Fibroblast of lung (primary cell): ENCODE results near the gene MAEA. TPM values are rescaled to one million over a fixed set of nuclear protein-coding genes. Genes with fewer than 3 reads are reported as not detected.

Source experiments
- DNase-seq, 2 donors: peaks; one replicate each; pipeline versions ENCODE4 v3.0.0 to v3.0.0-alpha.2; 2010; ENCODE audit warnings: low read depth in 2 of 2
- H2AFZ ChIP-seq: 2 replicates; pipeline ENCODE4 v1.5.1; 2012; ENCODE audit warnings: low read length, control low read depth, inconsistent platforms
- H3K27ac ChIP-seq: 2 replicates; pipeline ENCODE4 v1.5.1; 2011; ENCODE audit warnings: low read length, control low read depth; ENCODE audit not compliant: insufficient read depth
- H3K27me3 ChIP-seq: 2 replicates; pipeline ENCODE4 v1.5.1; 2011; ENCODE audit warnings: mild to moderate bottlenecking, low read length; ENCODE audit not compliant: control insufficient read depth, insufficient read depth
- H3K36me3 ChIP-seq: 2 replicates; pipeline ENCODE4 v1.5.1; 2011; ENCODE audit warnings: low read length; ENCODE audit not compliant: control insufficient read depth, insufficient read depth
- H3K4me1 ChIP-seq: 2 replicates; pipeline ENCODE4 v1.5.1; 2011; ENCODE audit warnings: low read length; ENCODE audit not compliant: control insufficient read depth, insufficient read depth; ENCODE audit errors: extremely low read depth
- H3K4me2 ChIP-seq: 2 replicates; pipeline ENCODE4 v1.5.1; 2011; ENCODE audit warnings: low read length, control low read depth; ENCODE audit not compliant: insufficient read depth; ENCODE audit errors: extremely low read depth
- H3K4me3 ChIP-seq, 4 experiments: fragments of 200-600 bp in 1 of 4; sonication (generic) in 1 of 4; replicated peaks in 1 of 4; 2 replicates each; pipeline ENCODE4 v1.5.1; 2011 to 2016; ENCODE audit warnings: low read length in 4 of 4, low read depth in 3 of 4, mild to moderate bottlenecking in 3 of 4, control low read depth in 2 of 4, inconsistent platforms in 1 of 4, mixed read lengths in 1 of 4; ENCODE audit not compliant: insufficient read depth in 1 of 4; ENCODE audit errors: control extremely low read depth in 1 of 4
- H3K79me2 ChIP-seq: 2 replicates; pipeline ENCODE4 v1.5.1; 2012; ENCODE audit warnings: mild to moderate bottlenecking, low read length, inconsistent platforms; ENCODE audit not compliant: control insufficient read depth, insufficient read depth
- H3K9ac ChIP-seq: 2 replicates; pipeline ENCODE4 v1.5.1; 2011; ENCODE audit warnings: mild to moderate bottlenecking, low read length, control low read depth; ENCODE audit not compliant: insufficient read depth
- H3K9me3 ChIP-seq: 2 replicates; pipeline ENCODE4 v1.5.1; 2012; ENCODE audit warnings: low read depth, low read length; ENCODE audit not compliant: control insufficient read depth, insufficient read depth
- H4K20me1 ChIP-seq: 2 replicates; pipeline ENCODE4 v1.5.1; 2011; ENCODE audit warnings: low read length; ENCODE audit not compliant: control insufficient read depth, insufficient read depth; ENCODE audit errors: extremely low read depth
- EZH2 ChIP-seq: IDR thresholded peaks from 2 replicates; pipeline ENCODE4 v1.5.1; 2012; ENCODE audit warnings: low read length, control low read depth, mild to moderate bottlenecking; ENCODE audit errors: missing control alignments
- polyA plus RNA-seq, 2 donors: library from polyadenylated mRNA; depleted of rRNA in 1 of 2; stranded (reverse) in 1 of 2; unstranded in 1 of 2; fragments of >200 nt; gene quantifications; 2 replicates each; pipeline ENCODE4 v1.2.1, GENCODE V29; 2011 to 2012; ENCODE audit warnings: missing spikeins in 1 of 2
- total RNA-seq: library from RNA; depleted of rRNA; stranded (reverse); fragments of >200 nt; gene quantifications from 2 replicates; pipeline ENCODE4 v1.2.1, GENCODE V29; 2014
- TF ChIP-seq, protein P1 (sequence below), 2 donors: IDR thresholded peaks in 1 of 2; conservative IDR thresholded peaks in 1 of 2; 1 replicate in 1 of 2; 2 replicates in 1 of 2; pipeline ENCODE4 v1.5.1; 2011 to 2012; ENCODE audit warnings: low read length in 2 of 2, control low read depth in 1 of 2, inconsistent platforms in 1 of 2, low read depth in 1 of 2, mild to moderate bottlenecking in 1 of 2

MAEA gene
- total and polyA plus RNA-seq, 2 donors (not counting 1 experiment from before 2014, with no cell fraction given): 44.3 to 53.8 TPM

DNA sequence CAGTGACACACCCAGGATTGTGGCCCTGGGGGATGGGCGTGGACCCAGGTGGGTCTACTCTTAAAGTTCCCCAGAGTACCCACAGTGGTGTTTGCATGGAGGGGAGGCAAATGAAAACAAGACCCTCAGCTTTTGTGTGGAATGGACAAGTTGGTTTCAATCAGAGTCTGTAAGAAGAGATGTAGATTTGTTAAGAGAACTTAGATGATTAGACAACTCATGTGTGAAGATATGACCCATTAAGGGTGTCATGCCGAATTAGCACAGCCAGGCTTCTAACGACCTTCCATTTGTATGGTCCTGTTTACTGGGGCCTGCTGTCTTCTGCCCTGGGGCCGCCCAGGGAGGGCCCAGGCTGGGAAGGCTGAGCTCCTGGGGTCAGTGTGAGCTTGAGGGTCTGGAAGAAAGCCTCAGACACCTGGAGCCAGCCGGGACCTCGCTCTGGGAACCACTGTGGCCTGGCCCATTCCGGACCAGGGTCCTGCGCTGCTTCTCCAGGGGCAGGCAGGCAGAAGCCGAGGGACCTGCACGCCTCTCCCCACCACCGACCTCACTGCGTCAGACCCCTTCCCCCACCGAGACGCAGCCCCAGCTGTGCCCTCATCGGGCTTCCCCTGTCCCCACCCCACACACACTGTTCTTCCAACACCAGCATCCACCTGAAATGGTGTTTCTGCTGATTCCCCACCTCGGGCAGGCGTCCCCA, 77.7 kb downstream of the MAEA start:
- no peak for DNase-seq
- no peak overlapping the region for H3K4me2 ChIP-seq
- no peak overlapping the region for H3K9ac ChIP-seq
- no peaks in the 10 kb centered on the region for H3K79me2 ChIP-seq
- TF ChIP-seq, protein P1, sequence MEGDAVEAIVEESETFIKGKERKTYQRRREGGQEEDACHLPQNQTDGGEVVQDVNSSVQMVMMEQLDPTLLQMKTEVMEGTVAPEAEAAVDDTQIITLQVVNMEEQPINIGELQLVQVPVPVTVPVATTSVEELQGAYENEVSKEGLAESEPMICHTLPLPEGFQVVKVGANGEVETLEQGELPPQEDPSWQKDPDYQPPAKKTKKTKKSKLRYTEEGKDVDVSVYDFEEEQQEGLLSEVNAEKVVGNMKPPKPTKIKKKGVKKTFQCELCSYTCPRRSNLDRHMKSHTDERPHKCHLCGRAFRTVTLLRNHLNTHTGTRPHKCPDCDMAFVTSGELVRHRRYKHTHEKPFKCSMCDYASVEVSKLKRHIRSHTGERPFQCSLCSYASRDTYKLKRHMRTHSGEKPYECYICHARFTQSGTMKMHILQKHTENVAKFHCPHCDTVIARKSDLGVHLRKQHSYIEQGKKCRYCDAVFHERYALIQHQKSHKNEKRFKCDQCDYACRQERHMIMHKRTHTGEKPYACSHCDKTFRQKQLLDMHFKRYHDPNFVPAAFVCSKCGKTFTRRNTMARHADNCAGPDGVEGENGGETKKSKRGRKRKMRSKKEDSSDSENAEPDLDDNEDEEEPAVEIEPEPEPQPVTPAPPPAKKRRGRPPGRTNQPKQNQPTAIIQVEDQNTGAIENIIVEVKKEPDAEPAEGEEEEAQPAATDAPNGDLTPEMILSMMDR (conservative IDR thresholded peaks at IDR 0.05 in 1 of 2, IDR thresholded peaks at IDR 0.05 in 1 of 2; ENCODE audit: low read depth in 1 of 2, low read length in 2 of 2): no peak
- no peak for TF ChIP-seq EZH2
- no peaks in the 10 kb centered on the region for H3K4me1 ChIP-seq
- no peaks in the 10 kb centered on the region for H3K9me3 ChIP-seq
- H3K4me3 ChIP-seq: no peak overlapping the region
- H3K27ac ChIP-seq: no peak overlapping the region
- H3K36me3 ChIP-seq: peaks cover 5% of the 10 kb centered on the region
- H3K27me3 ChIP-seq: no peaks in the 10 kb centered on the region
- H4K20me1 ChIP-seq: no peaks in the 10 kb centered on the region
- no peak overlapping the region for H2AFZ ChIP-seq

DNA sequence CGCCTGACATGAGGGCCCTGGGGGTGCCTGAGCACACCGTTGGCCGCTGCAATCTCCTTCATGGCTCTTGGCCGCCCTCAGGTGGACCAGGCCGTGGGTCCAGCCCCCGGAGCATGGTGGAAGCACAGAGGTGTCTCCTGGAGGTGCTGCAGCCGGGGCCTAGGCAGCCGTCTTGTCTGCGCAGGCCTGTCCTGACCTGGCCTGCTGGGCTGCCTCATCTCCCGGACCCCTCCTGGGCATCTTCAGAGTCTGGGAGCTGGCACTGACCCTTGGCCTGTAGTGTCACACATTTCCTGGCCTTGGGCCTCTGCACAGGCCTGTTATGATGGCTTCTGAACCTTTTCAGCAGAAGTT, 78.2 kb downstream of the MAEA start:
- H3K27me3 ChIP-seq: no peaks in the 10 kb centered on the region

DNA sequence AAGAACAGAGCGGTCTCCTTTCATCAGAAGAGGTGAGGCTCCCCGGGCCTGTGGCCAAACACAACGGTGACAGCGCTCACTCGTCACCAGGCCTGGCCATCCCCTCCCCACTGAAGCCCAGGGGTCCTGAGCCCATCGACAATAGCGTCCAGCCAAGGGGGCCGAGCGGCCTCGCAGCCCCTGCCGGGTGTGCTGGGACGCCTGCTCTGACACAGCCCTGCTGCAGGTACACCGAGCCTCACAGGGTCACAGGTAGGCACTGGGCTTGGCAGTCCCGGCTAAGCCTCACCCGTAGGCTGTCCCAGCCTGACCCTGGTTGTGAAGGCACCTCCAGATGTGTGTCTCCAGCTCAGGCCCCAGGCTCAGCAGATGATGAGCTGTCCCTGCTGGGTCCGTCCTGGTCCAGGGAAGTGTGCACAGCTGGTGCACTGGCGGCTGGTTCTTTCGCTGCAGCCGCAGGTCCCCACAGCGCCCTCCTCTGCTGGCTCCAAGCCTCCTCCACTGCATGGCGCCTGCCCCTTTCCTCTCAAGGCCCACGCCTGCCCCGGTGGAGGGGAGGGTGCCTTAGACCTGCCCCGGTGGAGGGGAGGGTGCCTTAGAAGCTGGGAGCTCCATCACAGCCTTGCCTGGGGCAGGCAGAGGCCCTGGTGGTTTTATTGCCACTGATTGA, 78.9 kb downstream of the MAEA start:
- Histone ChIP-seq H3K36me3 (peaks cover 4% of the 10 kb centered on the region), H3K79me2 (no peaks in the 10 kb centered on the region), H4K20me1 (no peaks in the 10 kb centered on the region), H3K4me1 (no peaks in the 10 kb centered on the region), H3K4me2 (no peak overlapping the region), H3K9ac (no peak overlapping the region), H3K27me3 (no peaks in the 10 kb centered on the region), H3K27ac (no peak overlapping the region), H3K9me3 (no peaks in the 10 kb centered on the region), H2AFZ (no peak overlapping the region), H3K4me3 (no peak overlapping the region)
- TF ChIP-seq, protein P1 (conservative IDR thresholded peaks at IDR 0.05 in 1 of 2, IDR thresholded peaks at IDR 0.05 in 1 of 2; ENCODE audit: low read depth in 1 of 2, low read length in 2 of 2): no peak
- no peak for TF ChIP-seq EZH2
- DNase-seq: no peak

More for the DNA sequence above, 78.2 kb downstream of the MAEA start:
- Histone ChIP-seq H3K4me3 (no peak overlapping the region), H3K4me2 (no peak overlapping the region), H3K36me3 (peaks cover 4% of the 10 kb centered on the region), H2AFZ (no peak overlapping the region), H3K79me2 (no peaks in the 10 kb centered on the region), H3K9me3 (no peaks in the 10 kb centered on the region), H3K27ac (no peak overlapping the region), H4K20me1 (no peaks in the 10 kb centered on the region), H3K9ac (no peak overlapping the region), H3K4me1 (no peaks in the 10 kb centered on the region)
- no peak for DNase-seq
- TF ChIP-seq, protein P1 (conservative IDR thresholded peaks at IDR 0.05 in 1 of 2, IDR thresholded peaks at IDR 0.05 in 1 of 2; ENCODE audit: low read depth in 1 of 2, low read length in 2 of 2): no peak
- TF ChIP-seq EZH2: no peak
